Keratinocyte (primary cell): ENCODE results near the gene TIPARP. TPM values are rescaled to one million over a fixed set of nuclear protein-coding genes. Genes with fewer than 3 reads are reported as not detected.

Experiments used
- DNase-seq: peaks from one replicate; pipeline ENCODE4 v3.0.0-alpha.2; 2011; ENCODE audit warnings: low read depth, missing footprints, low spot score
- FAIRE-seq: peaks from 2 replicates; lab custom pipeline; 2011; peaks lifted over from hg19 to GRCh38; lab: Jason Lieb, UNC
- H2AFZ ChIP-seq: 2 replicates; pipeline ENCODE4 v1.6.0; 2012; ENCODE audit warnings: low read length, control low read depth, inconsistent platforms; ENCODE audit not compliant: control insufficient read depth
- H3K27ac ChIP-seq: 2 replicates; pipeline ENCODE4 v1.5.1; 2011; ENCODE audit warnings: low read length; ENCODE audit not compliant: control insufficient read depth, insufficient read depth
- H3K27me3 ChIP-seq: 3 replicates; pipeline ENCODE4 v1.6.0; 2011; ENCODE audit warnings: low read length; ENCODE audit not compliant: control insufficient read depth, insufficient read depth; ENCODE audit errors: extremely low read depth
- H3K36me3 ChIP-seq, 2 experiments: 2 replicates in 1 of 2; 3 replicates in 1 of 2; pipeline ENCODE4 v1.5.1; 2011; ENCODE audit warnings: low read length in 2 of 2, mild to moderate bottlenecking in 1 of 2; ENCODE audit not compliant: control insufficient read depth in 2 of 2, insufficient read depth in 2 of 2; ENCODE audit errors: extremely low read depth in 1 of 2
- H3K4me1 ChIP-seq: 3 replicates; pipeline ENCODE4 v1.5.1; 2011; ENCODE audit warnings: low read length; ENCODE audit not compliant: control insufficient read depth, insufficient read depth; ENCODE audit errors: extremely low read depth
- H3K4me2 ChIP-seq: 3 replicates; pipeline ENCODE4 v1.6.0; 2011; ENCODE audit warnings: low read depth, low read length; ENCODE audit not compliant: control insufficient read depth, insufficient read depth; ENCODE audit errors: extremely low read depth
- H3K4me3 ChIP-seq, 3 experiments: fragments of 200-600 bp in 1 of 3; sonication (generic) in 1 of 3; 2 replicates in 2 of 3; 3 replicates in 1 of 3; pipeline ENCODE4 v1.5.1; 2011 to 2016; ENCODE audit warnings: low read length in 3 of 3, mild to moderate bottlenecking in 3 of 3, control low read depth in 2 of 3, inconsistent platforms in 1 of 3, low read depth in 1 of 3, mixed read lengths in 1 of 3, mixed run types in 1 of 3, moderate library complexity in 1 of 3; ENCODE audit not compliant: control insufficient read depth in 2 of 3, insufficient read depth in 2 of 3; ENCODE audit errors: extremely low read depth in 1 of 3
- H3K79me2 ChIP-seq: 2 replicates; pipeline ENCODE4 v1.6.0; 2012; ENCODE audit warnings: low read length; ENCODE audit not compliant: control insufficient read depth, insufficient read depth
- H3K9ac ChIP-seq: 3 replicates; pipeline ENCODE4 v1.6.0; 2011; ENCODE audit warnings: low read length; ENCODE audit not compliant: control insufficient read depth, insufficient read depth; ENCODE audit errors: extremely low read depth
- H3K9me1 ChIP-seq: 3 replicates; pipeline ENCODE4 v1.6.0; 2011; ENCODE audit warnings: low read length; ENCODE audit not compliant: control insufficient read depth, insufficient read depth; ENCODE audit errors: extremely low read depth
- H3K9me3 ChIP-seq: 2 replicates; pipeline ENCODE4 v1.5.1; 2012; ENCODE audit warnings: low read depth, low read length; ENCODE audit not compliant: control insufficient read depth
- H4K20me1 ChIP-seq: 3 replicates; pipeline ENCODE4 v1.6.0; 2011; ENCODE audit warnings: low read length; ENCODE audit not compliant: control insufficient read depth, insufficient read depth; ENCODE audit errors: extremely low read depth
- CTCF ChIP-seq, 3 experiments: IDR thresholded peaks in 1 of 3; conservative IDR thresholded peaks in 1 of 3; optimal IDR thresholded peaks in 1 of 3; 2 replicates in 2 of 3; 3 replicates in 1 of 3; pipeline versions ENCODE3 to v1.5.1; 2011; ENCODE audit warnings: low read length in 3 of 3, mild to moderate bottlenecking in 3 of 3, moderate library complexity in 2 of 3, control low read depth in 1 of 3, inconsistent platforms in 1 of 3; ENCODE audit not compliant: insufficient read depth in 2 of 3; ENCODE audit errors: extremely low read depth in 1 of 3
- EZH2 ChIP-seq: IDR thresholded peaks from one replicate; pipeline ENCODE4 v1.6.1; 2012; ENCODE audit warnings: inconsistent platforms, mild to moderate bottlenecking, low read length, moderate library complexity
- dilution Hi-C: fragments of 300-500 bp; cut with MboI; formaldehyde crosslinking; loops from one replicate; pipeline ENCODE4 v1.7.0; 2020; ENCODE audit warnings: low sequenced_read_pairs; ENCODE audit not compliant: extremely low pct_ligation_motif_present
- polyA plus RNA-seq, 5 experiments: library from polyadenylated mRNA; depleted of rRNA in 3 of 5; stranded (reverse) in 3 of 5; stranded (forward) in 1 of 5; unstranded in 1 of 5; fragments of >200 nt; gene quantifications; 1 replicate in 1 of 5; 2 replicates in 3 of 5; 3 replicates in 1 of 5; pipeline versions ENCODE4 v1.2.1 to v1.2.3, GENCODE V29; 2011 to 2012; ENCODE audit warnings: missing spikeins in 2 of 5, low read depth in 1 of 5, low replicate concordance in 1 of 5

Gene TIPARP
- polyA plus RNA-seq, 1 donor (not counting 4 experiments of a cell fraction or from before 2014, with no cell fraction given), result 62.0 TPM

DNA sequence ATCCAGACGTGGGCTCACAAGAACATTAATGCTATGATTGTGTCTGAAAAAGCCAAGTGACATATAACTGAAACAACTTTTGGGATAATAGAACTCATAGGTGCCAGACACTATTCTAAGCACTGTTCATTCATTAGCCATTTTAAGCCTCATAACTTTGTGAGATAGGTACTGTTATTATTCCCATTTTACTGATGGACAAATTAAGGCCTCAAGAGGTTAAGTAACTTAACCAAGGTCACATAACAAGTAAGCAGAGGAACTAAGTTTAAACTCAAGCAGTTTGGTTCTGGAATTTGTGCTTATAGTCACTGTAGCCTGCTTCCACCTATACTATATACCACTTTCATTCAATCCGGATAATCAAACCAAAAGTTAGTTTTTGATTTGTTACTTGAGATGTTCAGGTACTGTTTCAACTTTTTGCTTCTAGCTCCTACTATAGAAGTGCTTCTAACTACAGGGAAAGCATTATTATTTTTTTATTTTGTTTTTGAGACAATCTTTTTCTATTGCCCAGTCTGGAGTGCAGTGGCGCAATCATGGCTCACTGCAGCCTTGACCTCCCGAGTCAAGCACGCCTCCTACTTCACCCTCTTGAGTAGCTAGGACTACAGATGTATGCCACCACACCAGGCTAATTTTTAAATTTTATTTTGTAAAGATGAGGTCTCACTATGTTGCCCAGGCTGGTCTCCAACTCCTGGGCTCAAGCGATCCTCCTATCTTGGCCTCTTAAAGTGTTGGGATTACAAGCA, 41.9 kb downstream of the TIPARP start:
- TF ChIP-seq CTCF (optimal IDR thresholded peaks at IDR 0.05 in 1 of 3, IDR thresholded peaks at IDR 0.05 in 1 of 3, conservative IDR thresholded peaks at IDR 0.05 in 1 of 3; ENCODE audit: extremely low read depth in 1 of 3, insufficient read depth in 2 of 3, low read length in 3 of 3), result no peak
- no peak for TF ChIP-seq EZH2
- Histone ChIP-seq H3K4me2 (no peak overlapping the region), H3K9me1 (no peaks in the 10 kb centered on the region), H3K27me3 (no peaks in the 10 kb centered on the region), H3K27ac (no peak overlapping the region), H3K4me1 (no peaks in the 10 kb centered on the region), H2AFZ (no peak overlapping the region), H3K9me3 (no peaks in the 10 kb centered on the region), H3K79me2 (no peaks in the 10 kb centered on the region), H3K36me3 (peaks cover 7 to 11% of the 10 kb centered on the region in 2 experiments), H4K20me1 (no peaks in the 10 kb centered on the region), H3K9ac (no peak overlapping the region), H3K4me3 (no peak overlapping the region)
- FAIRE-seq (no peak), DNase-seq (no peak)
- dilution Hi-C loops, result no loop called here

- peak; percentile 17 for FAIRE-seq
- Histone ChIP-seq H3K27ac (no peak overlapping the region), H3K27me3 (no peaks in the 10 kb centered on the region)
These were observed 44.4 kb downstream of the TIPARP start for GRCh38 chr3:156718622-156719306.

More at GRCh38 chr3:156718622-156719306, 44.4 kb downstream of the TIPARP start:
- no peaks in the 10 kb centered on the region for H3K79me2 ChIP-seq
- H2AFZ ChIP-seq, result no peak overlapping the region
- no peaks in the 10 kb centered on the region for H3K9me3 ChIP-seq
- H3K9ac ChIP-seq, result no peak overlapping the region
- H4K20me1 ChIP-seq, result no peaks in the 10 kb centered on the region
- TF ChIP-seq CTCF (optimal IDR thresholded peaks at IDR 0.05 in 1 of 3, IDR thresholded peaks at IDR 0.05 in 1 of 3, conservative IDR thresholded peaks at IDR 0.05 in 1 of 3; ENCODE audit: extremely low read depth in 1 of 3, insufficient read depth in 2 of 3, low read length in 3 of 3) (no peak), EZH2 (no peak)
- no peak for DNase-seq
- no peak overlapping the region for H3K4me3 ChIP-seq
- H3K4me1 ChIP-seq, result peaks cover 4% of the 10 kb centered on the region
- H3K36me3 ChIP-seq, result peaks cover 7 to 15% of the 10 kb centered on the region in 2 experiments
- H3K4me2 ChIP-seq, result no peak overlapping the region
- H3K9me1 ChIP-seq, result no peaks in the 10 kb centered on the region
- dilution Hi-C loops, result no loop called here
